Inflammatory macrophage treated with lipopolysaccharide for 4 hours (primary cell): ENCODE data around the gene CCNA2.
A peak's percentile ranks its signal among the peaks of the same experiment; 100 is the strongest.

Source experiments
- DNase-seq: peaks from one replicate; pipeline ENCODE4 v3.0.0-alpha.2; 2020

The CCNA2 gene

GRCh38 chr4:121800961-121801714, 22.5 kb downstream of the CCNA2 start, which contains the start of gene EXOSC9:
TSS of gene EXOSC9 (plus strand) at chr4:121801323. CDS start at chr4:121801425, 102 bp downstream.
- peak; percentile 95 for DNase-seq

- DNase-seq, result no peak
Measured at GRCh38 chr4:121800638-121800960, 23.1 kb downstream of the CCNA2 start.

GRCh38 chr4:121799867-121800501, 23.7 kb downstream of the CCNA2 start:
- DNase-seq, result no peak

- peak; percentile 71 for DNase-seq
Measured at GRCh38 chr4:121799208-121799823, 24.4 kb downstream of the CCNA2 start.

GRCh38 chr4:121796283-121796682, 27.4 kb downstream of the CCNA2 start:
- no peak for DNase-seq

GRCh38 chr4:121794505-121795188, 29.0 kb downstream of the CCNA2 start:
- DNase-seq, result no peak

- no peak for DNase-seq
Measured at GRCh38 chr4:121792966-121793365, 30.7 kb downstream of the CCNA2 start.

GRCh38 chr4:121791481-121791880, 32.2 kb downstream of the CCNA2 start:
- no peak for DNase-seq

GRCh38 chr4:121790976-121791375, 32.7 kb downstream of the CCNA2 start:
- DNase-seq, result no peak

GRCh38 chr4:121789960-121790829, 33.5 kb downstream of the CCNA2 start:
- no peak for DNase-seq

- DNase-seq, result no peak
Measured at GRCh38 chr4:121789455-121789854, 34.2 kb downstream of the CCNA2 start.

GRCh38 chr4:121788896-121789295, 34.8 kb downstream of the CCNA2 start:
- DNase-seq, result no peak

- DNase-seq, result no peak
Measured at GRCh38 chr4:121786221-121786620, 37.5 kb downstream of the CCNA2 start.

- no peak for DNase-seq
Measured at GRCh38 chr4:121785479-121785878, 38.2 kb downstream of the CCNA2 start.

- no peak for DNase-seq
Measured at GRCh38 chr4:121784975-121785374, 38.7 kb downstream of the CCNA2 start.

- DNase-seq, result no peak
Measured at GRCh38 chr4:121784401-121784800, 39.3 kb downstream of the CCNA2 start.

GRCh38 chr4:121783210-121783609, 40.5 kb downstream of the CCNA2 start:
- peak; percentile 50 for DNase-seq

GRCh38 chr4:121778991-121779628, 44.6 kb downstream of the CCNA2 start:
- no peak for DNase-seq

- no peak for DNase-seq
Measured at GRCh38 chr4:121777625-121778024, 46.1 kb downstream of the CCNA2 start.

- DNase-seq, result no peak
Measured at GRCh38 chr4:121776610-121777401, 46.9 kb downstream of the CCNA2 start.

GRCh38 chr4:121773883-121774282, 49.8 kb downstream of the CCNA2 start:
- no peak for DNase-seq
